ENCODE results near the gene RAPGEF4. TPM values are rescaled to one million over a fixed set of nuclear protein-coding genes. Genes with fewer than 3 reads are reported as not detected.
"Not testable (repeated sequence)": the region's sequence is repeated elsewhere in the genome, so short reads cannot be mapped to it uniquely, and the experiment has no call there.

Gene RAPGEF4
- polyA plus RNA-seq, 1 experiment, result 1.3 TPM

- CTCF ChIA-PET, result interaction anchor here (0.9 to 1.7 kb wide), 3 partner anchors 10 to 231 kb away, joined by 4 to 5 read pairs (median 4); no protein-coding TSS in a partner anchor
- TF ChIP-seq, protein P1, sequence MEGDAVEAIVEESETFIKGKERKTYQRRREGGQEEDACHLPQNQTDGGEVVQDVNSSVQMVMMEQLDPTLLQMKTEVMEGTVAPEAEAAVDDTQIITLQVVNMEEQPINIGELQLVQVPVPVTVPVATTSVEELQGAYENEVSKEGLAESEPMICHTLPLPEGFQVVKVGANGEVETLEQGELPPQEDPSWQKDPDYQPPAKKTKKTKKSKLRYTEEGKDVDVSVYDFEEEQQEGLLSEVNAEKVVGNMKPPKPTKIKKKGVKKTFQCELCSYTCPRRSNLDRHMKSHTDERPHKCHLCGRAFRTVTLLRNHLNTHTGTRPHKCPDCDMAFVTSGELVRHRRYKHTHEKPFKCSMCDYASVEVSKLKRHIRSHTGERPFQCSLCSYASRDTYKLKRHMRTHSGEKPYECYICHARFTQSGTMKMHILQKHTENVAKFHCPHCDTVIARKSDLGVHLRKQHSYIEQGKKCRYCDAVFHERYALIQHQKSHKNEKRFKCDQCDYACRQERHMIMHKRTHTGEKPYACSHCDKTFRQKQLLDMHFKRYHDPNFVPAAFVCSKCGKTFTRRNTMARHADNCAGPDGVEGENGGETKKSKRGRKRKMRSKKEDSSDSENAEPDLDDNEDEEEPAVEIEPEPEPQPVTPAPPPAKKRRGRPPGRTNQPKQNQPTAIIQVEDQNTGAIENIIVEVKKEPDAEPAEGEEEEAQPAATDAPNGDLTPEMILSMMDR (IDR thresholded peaks at IDR 0.05; ENCODE audit: low read depth, low read length), result no peak
- no peaks in the 10 kb centered on the region for H3K9me3 ChIP-seq (ENCODE audit: control insufficient read depth, insufficient read depth, low read length)
- no peaks in the 10 kb centered on the region for H3K27me3 ChIP-seq (ENCODE audit: control insufficient read depth, insufficient read depth, low read length)
- DNase-seq (ENCODE audit: low read depth, low spot score), result no peak
- POLR2A ChIA-PET, result interaction anchor here (0.6 kb wide), 1 partner anchor 37 kb away, joined by 10 read pairs; no protein-coding TSS in a partner anchor
- H3K27ac ChIP-seq (ENCODE audit: low read depth, low read length), result no peak overlapping the region
- no peak overlapping the region for H3K4me3 ChIP-seq (ENCODE audit: low read depth, low read length)
These were observed 301.8 kb downstream of the RAPGEF4 start for GRCh38 chr2:173037245-173038120.

DNA sequence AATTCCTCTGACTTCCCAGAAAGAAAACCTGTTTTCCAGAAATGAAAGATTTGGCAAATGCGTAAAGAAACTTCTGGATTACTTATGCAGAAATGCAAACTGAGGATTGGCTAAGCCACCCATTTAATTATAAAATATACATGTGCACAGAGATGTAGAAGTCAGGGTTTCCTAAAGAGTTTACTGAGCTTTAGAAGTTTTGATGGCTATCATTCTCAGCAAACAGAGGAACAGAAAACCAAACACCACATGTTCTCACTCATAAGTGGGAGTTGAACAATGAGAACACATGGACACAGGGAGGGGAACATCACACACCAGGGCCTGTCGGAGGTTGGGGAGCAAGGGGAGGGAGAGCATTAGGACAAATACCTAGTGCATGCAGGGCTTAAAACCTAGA is 302.6 kb downstream of the RAPGEF4 start:
- not testable (repeated sequence) for DNase-seq (ENCODE audit: low read depth, low spot score)
- CTCF ChIA-PET, result interaction anchor here (0.9 to 1.7 kb wide), 3 partner anchors 11 to 232 kb away, joined by 4 to 5 read pairs (median 4); no protein-coding TSS in a partner anchor

GRCh38 chr2:173040729-173041128 is 305.1 kb downstream of the RAPGEF4 start:
- TF ChIP-seq, protein P1 (IDR thresholded peaks at IDR 0.05; ENCODE audit: low read depth, low read length), result no peak
- ChIA-PET CTCF (no interaction called here), POLR2A (no interaction called here)

More for the DNA sequence above, 302.6 kb downstream of the RAPGEF4 start:
- POLR2A ChIA-PET, result interaction anchor here (0.7 kb wide), 1 partner anchor 150 kb away, joined by 3 read pairs; no protein-coding TSS in a partner anchor
- H3K4me3 ChIP-seq (ENCODE audit: low read depth, low read length); H3K9me3 ChIP-seq (ENCODE audit: control insufficient read depth, insufficient read depth, low read length); H3K27ac ChIP-seq (ENCODE audit: low read depth, low read length); H3K27me3 ChIP-seq (ENCODE audit: control insufficient read depth, insufficient read depth, low read length): not testable (repeated sequence)

GRCh38 chr2:173043476-173043875 is 307.8 kb downstream of the RAPGEF4 start:
- POLR2A ChIA-PET, result no interaction called here
- CTCF ChIA-PET, result interaction anchor here (4.0 kb wide), 1 partner anchor 16 kb away, joined by 28 read pairs; no protein-coding TSS in a partner anchor
- Histone ChIP-seq H3K4me3 (ENCODE audit: low read depth, low read length) (no peak overlapping the region), H3K27ac (ENCODE audit: low read depth, low read length) (no peak overlapping the region), H3K9me3 (ENCODE audit: control insufficient read depth, insufficient read depth, low read length) (no peaks in the 10 kb centered on the region), H3K27me3 (ENCODE audit: control insufficient read depth, insufficient read depth, low read length) (no peaks in the 10 kb centered on the region)
- DNase-seq (ENCODE audit: low read depth, low spot score), result no peak
- TF ChIP-seq, protein P1 (IDR thresholded peaks at IDR 0.05; ENCODE audit: low read depth, low read length), result no peak

More at GRCh38 chr2:173040729-173041128, 305.1 kb downstream of the RAPGEF4 start:
- no peak overlapping the region for H3K27ac ChIP-seq (ENCODE audit: low read depth, low read length)
- H3K9me3 ChIP-seq (ENCODE audit: control insufficient read depth, insufficient read depth, low read length), result no peaks in the 10 kb centered on the region
- H3K4me3 ChIP-seq (ENCODE audit: low read depth, low read length), result no peak overlapping the region
- DNase-seq (ENCODE audit: low read depth, low spot score), result no peak
- H3K27me3 ChIP-seq (ENCODE audit: control insufficient read depth, insufficient read depth, low read length), result no peaks in the 10 kb centered on the region

DNA sequence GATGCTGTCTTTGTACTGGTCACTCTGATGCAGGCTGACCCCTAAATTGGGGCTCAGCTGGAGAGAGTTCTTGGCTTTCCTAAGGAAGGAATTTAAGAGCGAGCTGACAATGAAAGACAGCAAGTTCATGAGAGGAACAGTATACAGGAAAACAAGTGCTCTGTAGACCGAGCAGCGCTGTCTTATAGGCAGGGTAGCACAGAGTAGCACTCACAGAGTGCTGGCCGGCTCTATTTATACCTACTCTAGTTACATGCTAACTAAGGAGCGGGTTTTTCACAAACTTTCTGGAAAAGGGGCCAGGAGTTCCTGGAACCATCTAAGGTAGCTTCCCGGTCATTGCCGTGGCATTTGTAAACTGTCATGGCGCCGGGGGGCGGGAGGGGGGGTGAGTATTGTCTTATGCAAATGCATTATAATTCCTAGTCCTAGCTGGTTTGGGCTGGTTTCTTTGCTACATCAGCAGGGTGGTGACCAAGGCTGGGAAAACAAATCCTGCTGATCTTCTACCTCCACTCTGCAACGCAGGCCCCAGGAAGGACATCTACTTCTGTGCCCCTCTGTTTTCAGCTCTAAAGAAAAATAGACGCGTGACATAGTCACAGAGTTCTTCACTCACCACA is 308.4 kb downstream of the RAPGEF4 start:
- TF ChIP-seq, protein P1 (IDR thresholded peaks at IDR 0.05; ENCODE audit: low read depth, low read length), result no peak
- ChIA-PET CTCF (interaction anchor here (1.1 to 4.0 kb wide), 3 partner anchors 17 to 167 kb away, joined by 3 to 28 read pairs (median 6); no protein-coding TSS in a partner anchor), POLR2A (interaction anchor here (0.5 kb wide), 1 partner anchor 20 kb away, joined by 3 read pairs; no protein-coding TSS in a partner anchor)

More for the DNA sequence above, 308.4 kb downstream of the RAPGEF4 start:
- Histone ChIP-seq H3K9me3 (ENCODE audit: control insufficient read depth, insufficient read depth, low read length) (no peaks in the 10 kb centered on the region), H3K27ac (ENCODE audit: low read depth, low read length) (no peak overlapping the region), H3K4me3 (ENCODE audit: low read depth, low read length) (no peak overlapping the region), H3K27me3 (ENCODE audit: control insufficient read depth, insufficient read depth, low read length) (no peaks in the 10 kb centered on the region)
- no peak for DNase-seq (ENCODE audit: low read depth, low spot score)
